PC-3 (cell line): ENCODE data around the gene TACO1. TPM values are rescaled to one million over a fixed set of nuclear protein-coding genes. Genes with fewer than 3 reads are reported as not detected.
A peak's percentile ranks its signal among the peaks of the same experiment; 100 is the strongest.

Source experiments
- ATAC-seq: fragments of 200-7000 bp; cut with Tn5 transposase; 2 replicates; pipeline ENCODE4 v1.9.1; 2020; ENCODE audit warnings: mild to moderate bottlenecking, moderate library complexity
- BruUV-seq: library from RNA; stranded (reverse); fragments of 400-500 nt; replicated peaks from 2 replicates; lab custom pipeline; 2021; lab: Mats Ljungman, UMichigan
- CTCF ChIA-PET: fragments of 300-600 bp; sonication (Branson Sonifier 250); formaldehyde crosslinking; loops from one replicate; lab custom pipeline; 2022; ENCODE audit warnings: antibody characterized with exemption; lab: Charles Lee
- POLR2A ChIA-PET: fragments of 300-600 bp; sonication (Branson Sonifier 250); formaldehyde crosslinking; loops from one replicate; lab custom pipeline; 2022; ENCODE audit warnings: antibody characterized with exemption; ENCODE audit not compliant: unreplicated experiment; lab: Charles Lee
- DNase-seq: peaks from one replicate; pipeline ENCODE4 v3.0.0-alpha.2; 2015
- H2AFZ ChIP-seq: fragments of 300-600 bp; sonication (generic); 2 replicates; pipeline ENCODE4 v1.6.0; 2016; ENCODE audit warnings: antibody characterized with exemption, low read length
- H3F3A ChIP-seq: fragments of 300-600 bp; sonication (generic); one replicate; pipeline ENCODE4 v1.6.0; 2017; ENCODE audit warnings: antibody characterized with exemption, low read length, control low read depth, mild to moderate bottlenecking; ENCODE audit not compliant: unreplicated experiment
- H3K27ac ChIP-seq: fragments of 300-600 bp; sonication (generic); 2 replicates; pipeline ENCODE4 v1.5.1; 2016; ENCODE audit warnings: mild to moderate bottlenecking, low read length
- H3K27me3 ChIP-seq: fragments of 300-600 bp; sonication (generic); 2 replicates; pipeline ENCODE4 v1.6.1; 2016; ENCODE audit warnings: low read length, mixed read lengths
- H3K36me3 ChIP-seq: fragments of 300-600 bp; sonication (generic); 2 replicates; pipeline ENCODE4 v1.6.1; 2016; ENCODE audit warnings: low read depth, mixed run types, low read length, mixed read lengths
- H3K4me1 ChIP-seq: fragments of 300-600 bp; sonication (generic); 2 replicates; pipeline ENCODE4 v1.5.1; 2016; ENCODE audit warnings: low read length; ENCODE audit not compliant: insufficient read depth
- H3K4me2 ChIP-seq: fragments of 300-600 bp; sonication (generic); 2 replicates; pipeline ENCODE4 v1.6.0; 2016; ENCODE audit warnings: low read length
- H3K4me3 ChIP-seq: fragments of 300-600 bp; sonication (generic); 2 replicates; pipeline ENCODE4 v1.5.1; 2016; ENCODE audit warnings: mild to moderate bottlenecking, low read length, mixed read lengths
- H3K79me2 ChIP-seq: fragments of 300-600 bp; sonication (generic); 2 replicates; pipeline ENCODE4 v1.6.1; 2017; ENCODE audit warnings: low read length, mixed read lengths
- H3K9ac ChIP-seq: fragments of 300-600 bp; sonication (generic); 2 replicates; pipeline ENCODE4 v1.6.0; 2016; ENCODE audit warnings: mild to moderate bottlenecking, low read length
- H3K9me2 ChIP-seq: fragments of 300-600 bp; sonication (generic); replicated peaks from 2 replicates; pipeline ENCODE4 v1.6.1; 2016; ENCODE audit warnings: mixed run types, low read length, mixed read lengths
- H3K9me3 ChIP-seq: fragments of 300-600 bp; sonication (generic); 2 replicates; pipeline ENCODE4 v1.6.1; 2016; ENCODE audit warnings: low read length, mixed read lengths
- H4K20me1 ChIP-seq: fragments of 300-600 bp; sonication (generic); 2 replicates; pipeline ENCODE4 v1.6.1; 2016; ENCODE audit warnings: low read length, mixed read lengths
- EZH2 ChIP-seq: fragments of 300-600 bp; sonication (generic); IDR thresholded peaks from one replicate; pipeline ENCODE4 v1.6.1; 2017; ENCODE audit warnings: antibody characterized with exemption, mild to moderate bottlenecking, low read length; ENCODE audit not compliant: unreplicated experiment
- EZH2phosphoT487 ChIP-seq: fragments of 300-600 bp; sonication (generic); IDR thresholded peaks from 2 replicates; pipeline ENCODE4 v1.6.1; 2018; ENCODE audit warnings: mild to moderate bottlenecking, antibody characterized with exemption, low read length, borderline replicate concordance
- intact Hi-C: fragments of 100-400 bp; cut with micrococcal nuclease; formaldehyde crosslinking; loops from 2 replicates; pipeline ENCODE4 v1.9.0; 2023
- total RNA-seq: library from RNA; depleted of rRNA; stranded (reverse); fragments of >200 nt; gene quantifications from 2 replicates; pipeline ENCODE4 v1.2.3, GENCODE V29; 2014
- TF ChIP-seq, protein P1 (sequence below): fragments of 300-600 bp; sonication (generic); conservative IDR thresholded peaks from 2 replicates; pipeline ENCODE4 v1.5.1; 2017; ENCODE audit warnings: antibody characterized with exemption, low read depth, mild to moderate bottlenecking, low read length

The TACO1 gene
- total RNA-seq, 1 experiment from 2014 or later: 47.9 TPM

GRCh38 chr17:63601439-63602371, 1.0 kb downstream of the TACO1 start:
- Histone ChIP-seq H3K27ac (peak overlapping the region; percentile 40; the same call in 1 of the 2 replicates), H3K9me3 (no peaks in the 10 kb centered on the region), H3K4me2 (peak overlapping the region; percentile 97), H4K20me1 (no peaks in the 10 kb centered on the region), H3K9ac (peak overlapping the region; percentile 95), H3K9me2 (no peaks in the 10 kb centered on the region), H3K79me2 (peaks cover 16% of the 10 kb centered on the region), H3K4me1 (peaks cover 16% of the 10 kb centered on the region), H3K4me3 (peak overlapping the region; percentile 91), H3F3A (no peaks in the 10 kb centered on the region), H2AFZ (peak overlapping the region; percentile 98), H3K36me3 (peaks cover 20% of the 10 kb centered on the region), H3K27me3 (no peaks in the 10 kb centered on the region)
- TSS peak; percentile 76 for BruUV-seq
- peak; percentile 9 for ATAC-seq
- CTCF ChIA-PET: interaction anchor here (0.6 to 0.8 kb wide), 3 partner anchors 10 to 15 kb away, joined by 4 to 12 read pairs (median 5); no protein-coding TSS in a partner anchor
- POLR2A ChIA-PET: interaction anchor here (0.6 to 1.2 kb wide), 5 partner anchors 20 to 321 kb away, joined by 3 to 7 read pairs (median 6); partner anchors contain the start of gene MAP3K3
- TF ChIP-seq EZH2 (no peak), EZH2phosphoT487 (no peak)
- TF ChIP-seq, protein P1, sequence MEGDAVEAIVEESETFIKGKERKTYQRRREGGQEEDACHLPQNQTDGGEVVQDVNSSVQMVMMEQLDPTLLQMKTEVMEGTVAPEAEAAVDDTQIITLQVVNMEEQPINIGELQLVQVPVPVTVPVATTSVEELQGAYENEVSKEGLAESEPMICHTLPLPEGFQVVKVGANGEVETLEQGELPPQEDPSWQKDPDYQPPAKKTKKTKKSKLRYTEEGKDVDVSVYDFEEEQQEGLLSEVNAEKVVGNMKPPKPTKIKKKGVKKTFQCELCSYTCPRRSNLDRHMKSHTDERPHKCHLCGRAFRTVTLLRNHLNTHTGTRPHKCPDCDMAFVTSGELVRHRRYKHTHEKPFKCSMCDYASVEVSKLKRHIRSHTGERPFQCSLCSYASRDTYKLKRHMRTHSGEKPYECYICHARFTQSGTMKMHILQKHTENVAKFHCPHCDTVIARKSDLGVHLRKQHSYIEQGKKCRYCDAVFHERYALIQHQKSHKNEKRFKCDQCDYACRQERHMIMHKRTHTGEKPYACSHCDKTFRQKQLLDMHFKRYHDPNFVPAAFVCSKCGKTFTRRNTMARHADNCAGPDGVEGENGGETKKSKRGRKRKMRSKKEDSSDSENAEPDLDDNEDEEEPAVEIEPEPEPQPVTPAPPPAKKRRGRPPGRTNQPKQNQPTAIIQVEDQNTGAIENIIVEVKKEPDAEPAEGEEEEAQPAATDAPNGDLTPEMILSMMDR: no peak
- peak; percentile 17 for DNase-seq
- intact Hi-C loops: no loop called here

GRCh38 chr17:63609816-63610573, 9.3 kb downstream of the TACO1 start:
- peaks cover 34% of the 10 kb centered on the region for H3K36me3 ChIP-seq
- DNase-seq (no peak), ATAC-seq (no peak)
- no peaks in the 10 kb centered on the region for H3F3A ChIP-seq
- intact Hi-C loops: no loop called here
- no peaks in the 10 kb centered on the region for H4K20me1 ChIP-seq
- ChIA-PET CTCF (no interaction called here), POLR2A (no interaction called here)
- H3K9me3 ChIP-seq: no peaks in the 10 kb centered on the region
- no peak overlapping the region for H3K4me2 ChIP-seq
- no peaks in the 10 kb centered on the region for H3K4me1 ChIP-seq
- H2AFZ ChIP-seq: no peak overlapping the region
- H3K4me3 ChIP-seq: no peak overlapping the region
- H3K79me2 ChIP-seq: no peaks in the 10 kb centered on the region
- H3K9ac ChIP-seq: no peak overlapping the region
- H3K27ac ChIP-seq: no peak overlapping the region
- no peaks in the 10 kb centered on the region for H3K9me2 ChIP-seq
- BruUV-seq: no TSS peak
- TF ChIP-seq, protein P1: no peak
- TF ChIP-seq EZH2phosphoT487 (no peak), EZH2 (no peak)
- no peaks in the 10 kb centered on the region for H3K27me3 ChIP-seq
